Measurements from ENCODE around the gene FZD1. TPM values are rescaled to one million over a fixed set of nuclear protein-coding genes. Genes with fewer than 3 reads are reported as not detected.

The FZD1 gene
- total and polyA plus RNA-seq, 10 of the 15 experiments (the other 5 are each of a cell fraction or from before 2014, with no cell fraction given): 0.07 to 0.56 (median 0.18) TPM

DNA sequence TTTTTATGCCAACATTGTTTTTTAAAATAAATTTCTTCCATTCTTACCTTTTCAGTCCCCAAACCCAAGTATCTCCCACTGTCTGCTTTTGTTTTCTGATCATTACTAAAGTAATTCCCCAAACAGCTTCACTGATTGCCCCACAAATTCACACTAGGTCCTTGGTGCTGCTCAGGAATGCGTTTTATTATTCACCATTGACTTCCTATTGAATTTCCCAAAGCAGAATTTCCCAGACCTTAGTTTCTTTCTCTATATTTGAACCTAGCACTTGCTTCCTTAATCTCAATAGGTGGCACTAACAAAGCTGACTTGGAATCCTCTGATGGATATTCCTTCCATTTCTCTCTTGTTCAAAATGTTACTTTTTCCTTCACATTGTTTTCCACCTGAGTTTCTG lies 52.2 kb downstream of the FZD1 start:
- CTCF ChIA-PET: interaction anchor here (0.7 kb wide), 1 partner anchor 14 kb away, joined by 3 read pairs; no protein-coding TSS in a partner anchor

More for the DNA sequence above, 52.2 kb downstream of the FZD1 start:
- H3K9ac ChIP-seq (ENCODE audit: control insufficient read depth, insufficient read depth, low read length): no peak overlapping the region
- no peak for FAIRE-seq
- in situ Hi-C loops (cut with MboI): no loop called here
- H2AFZ ChIP-seq (ENCODE audit: control insufficient read depth, low read depth, low read length): no peak overlapping the region
- H4K20me1 ChIP-seq (ENCODE audit: control insufficient read depth, insufficient read depth): no peaks in the 10 kb centered on the region
- no peak for ATAC-seq
- no TSS peak for BruUV-seq (replicated peaks)
- TF ChIP-seq, protein P1, sequence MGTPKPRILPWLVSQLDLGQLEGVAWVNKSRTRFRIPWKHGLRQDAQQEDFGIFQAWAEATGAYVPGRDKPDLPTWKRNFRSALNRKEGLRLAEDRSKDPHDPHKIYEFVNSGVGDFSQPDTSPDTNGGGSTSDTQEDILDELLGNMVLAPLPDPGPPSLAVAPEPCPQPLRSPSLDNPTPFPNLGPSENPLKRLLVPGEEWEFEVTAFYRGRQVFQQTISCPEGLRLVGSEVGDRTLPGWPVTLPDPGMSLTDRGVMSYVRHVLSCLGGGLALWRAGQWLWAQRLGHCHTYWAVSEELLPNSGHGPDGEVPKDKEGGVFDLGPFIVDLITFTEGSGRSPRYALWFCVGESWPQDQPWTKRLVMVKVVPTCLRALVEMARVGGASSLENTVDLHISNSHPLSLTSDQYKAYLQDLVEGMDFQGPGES (IDR thresholded peaks at IDR 0.05): no peak
- TF ChIP-seq, protein P2, sequence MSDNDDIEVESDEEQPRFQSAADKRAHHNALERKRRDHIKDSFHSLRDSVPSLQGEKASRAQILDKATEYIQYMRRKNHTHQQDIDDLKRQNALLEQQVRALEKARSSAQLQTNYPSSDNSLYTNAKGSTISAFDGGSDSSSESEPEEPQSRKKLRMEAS (IDR thresholded peaks at IDR 0.05; ENCODE audit: low read depth, low read length): no peak
- TF ChIP-seq RFX5 (IDR thresholded peaks at IDR 0.05; ENCODE audit: low read depth, low read length) (no peak), SRF (IDR thresholded peaks at IDR 0.05; ENCODE audit: low read depth in 2 of 2, low read length in 2 of 2) (no peak), RUNX3 (IDR thresholded peaks at IDR 0.05; ENCODE audit: low read length) (no peak), CBFB (IDR thresholded peaks at IDR 0.05; ENCODE audit: low read depth) (no peak), ZNF217 (IDR thresholded peaks at IDR 0.05) (no peak)
- TF ChIP-seq, protein P3, sequence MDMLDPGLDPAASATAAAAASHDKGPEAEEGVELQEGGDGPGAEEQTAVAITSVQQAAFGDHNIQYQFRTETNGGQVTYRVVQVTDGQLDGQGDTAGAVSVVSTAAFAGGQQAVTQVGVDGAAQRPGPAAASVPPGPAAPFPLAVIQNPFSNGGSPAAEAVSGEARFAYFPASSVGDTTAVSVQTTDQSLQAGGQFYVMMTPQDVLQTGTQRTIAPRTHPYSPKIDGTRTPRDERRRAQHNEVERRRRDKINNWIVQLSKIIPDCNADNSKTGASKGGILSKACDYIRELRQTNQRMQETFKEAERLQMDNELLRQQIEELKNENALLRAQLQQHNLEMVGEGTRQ (IDR thresholded peaks at IDR 0.05; ENCODE audit: borderline replicate concordance, low read depth, low read length): no peak
- H3K4me3 ChIP-seq: no peak overlapping the region
- DNase-seq (ENCODE audit: low read depth, low spot score): no peak
- H3K9me3 ChIP-seq (replicated peaks; ENCODE audit: control insufficient read depth, insufficient read depth, low read length): no peaks in the 10 kb centered on the region
- H3K27ac ChIP-seq (ENCODE audit: control insufficient read depth, insufficient read depth): no peak overlapping the region
- SMC1A ChIA-PET (ENCODE audit: uncharacterized antibody, unreplicated experiment): no interaction called here
- intact Hi-C loops (cut with micrococcal nuclease; ENCODE audit: unreplicated experiment): no loop called here
- RAD21 ChIA-PET (ENCODE audit: unreplicated experiment): no interaction called here
- no peaks in the 10 kb centered on the region; a peak in 1 of 4 replicates for H3K27me3 ChIP-seq (replicated peaks in 1 of 2; ENCODE audit: control insufficient read depth in 2 of 2, insufficient read depth in 2 of 2, low read length in 1 of 2)
- H3K79me2 ChIP-seq (ENCODE audit: control insufficient read depth, insufficient read depth, low read length): no peaks in the 10 kb centered on the region
- no peaks in the 10 kb centered on the region for H3K36me3 ChIP-seq (ENCODE audit: control insufficient read depth in 2 of 2, insufficient read depth in 2 of 2, low read length in 1 of 2)
- POLR2A ChIA-PET: no interaction called here
- 5% methylated on average over 1 of the region's 1 CpG for WGBS (ENCODE audit: insufficient coverage, insufficient replicate concordance, low lambda C conversion rate, missing lambda C conversion rate)
- H3K4me1 ChIP-seq (ENCODE audit: control insufficient read depth, insufficient read depth, low read length): no peaks in the 10 kb centered on the region
- H3K4me2 ChIP-seq (ENCODE audit: control insufficient read depth, insufficient read depth): no peak overlapping the region
